Melanocyte of skin (primary cell): Measurements from ENCODE around the gene ZNF658. TPM values are rescaled to one million over a fixed set of nuclear protein-coding genes. Genes with fewer than 3 reads are reported as not detected.

ENCODE experiments used
- small RNA-seq, 2 donors: library from RNA; depleted of rRNA; stranded (forward); fragments of <200 nt; gene quantifications; one replicate each; pipeline ENCODE3, GENCODE V24; 2012
- total RNA-seq, 2 donors: library from RNA; depleted of rRNA; stranded (reverse); fragments of >200 nt; gene quantifications; 2 replicates each; pipeline ENCODE4 v1.2.3, GENCODE V29; 2012

The ZNF658 gene
- 1 to 10 TPM; 2.7 to 4.1 TPM for total RNA-seq

GRCh38 chr9:66900490-66901131, at the start of gene ZNF658:
ZNF658 (plus strand) TSS chr9:66900725; CDS start chr9:66903562, 2,837 bp downstream.

Small RNAs within 50 kb of the gene (small RNA-seq; reads per million reads assigned to genes)
- 0 reads per million in 2 donors for gene AL353770.2

Other genes starting within 250 kb of the ZNF658 start
- not detected for gene SPATA31A3, start 91.8 kb downstream of the ZNF658 start, total RNA-seq